GM12891 (cell line): ENCODE measurements around the gene USP10.

Experiments used
- PAX5 ChIP-seq: IDR thresholded peaks from 2 replicates; pipeline ENCODE4 v1.6.1; 2011; ENCODE audit warnings: low read length, moderate library complexity, mild to moderate bottlenecking; ENCODE audit not compliant: insufficient read depth, severe bottlenecking
- POLR2A ChIP-seq: IDR thresholded peaks from 2 replicates; pipeline ENCODE4 v1.6.1; 2011; ENCODE audit warnings: low read depth, low read length, control low read depth
- POLR2AphosphoS5 ChIP-seq: IDR thresholded peaks from 2 replicates; pipeline ENCODE4 v1.6.1; 2011; ENCODE audit warnings: low read depth, low read length, control low read depth
- POU2F2 ChIP-seq: IDR thresholded peaks from 2 replicates; pipeline ENCODE4 v1.6.1; 2011; ENCODE audit warnings: low read depth, mild to moderate bottlenecking, control low read depth, low read length, moderate library complexity
- SPI1 ChIP-seq: IDR thresholded peaks from 2 replicates; pipeline ENCODE4 v1.6.1; 2011; ENCODE audit warnings: low read depth, low read length, control low read depth
- TAF1 ChIP-seq: IDR thresholded peaks from 2 replicates; pipeline ENCODE4 v1.6.1; 2011; ENCODE audit warnings: low read depth, low read length, control low read depth

GRCh38 chr16:84816023-84816422, 116.2 kb downstream of the USP10 start:
- TF ChIP-seq TAF1 (no peak), POLR2A (no peak), POLR2AphosphoS5 (no peak), POU2F2 (no peak), SPI1 (no peak), PAX5 (no peak)
